ENCODE data around the gene MAPK7.

MAPK7 gene

GRCh38 chr17:19378416-19379360 lies at the start of gene MAPK7:
TSS of gene MAPK7 (plus strand) at chr17:19378498. CDS start at chr17:19378901, 403 bp downstream.
- peaks cover 4% of the 10 kb centered on the region for H3K4me1 ChIP-seq (ENCODE audit: control insufficient read depth, low read depth, low read length)
- peak within 1 kb of the TSS; percentile 69 for H3K27ac ChIP-seq (ENCODE audit: low read length)
- H3K4me3 ChIP-seq (ENCODE audit: low read length), result peak within 1 kb of the TSS; percentile 98
- H3K27me3 ChIP-seq (ENCODE audit: control insufficient read depth, insufficient read depth, low read length), result no peaks in the 10 kb centered on the region
- H3K9me3 ChIP-seq (ENCODE audit: control insufficient read depth, low read depth, low read length), result no peaks in the 10 kb centered on the region
- H3K36me3 ChIP-seq (ENCODE audit: control insufficient read depth, low read depth, low read length), result peaks cover 38% of the 10 kb centered on the region
- H3K9ac ChIP-seq (ENCODE audit: low read length), result peak within 1 kb of the TSS; percentile 86

- Histone ChIP-seq H3K9ac (ENCODE audit: low read length) (no peak overlapping the region), H3K9me3 (ENCODE audit: control insufficient read depth, low read depth, low read length) (peaks cover 4% of the 10 kb centered on the region), H3K36me3 (ENCODE audit: control insufficient read depth, low read depth, low read length) (no peaks in the 10 kb centered on the region), H3K27ac (ENCODE audit: low read length) (no peak overlapping the region), H3K27me3 (ENCODE audit: control insufficient read depth, insufficient read depth, low read length) (no peaks in the 10 kb centered on the region), H3K4me1 (ENCODE audit: control insufficient read depth, low read depth, low read length) (no peaks in the 10 kb centered on the region), H3K4me3 (ENCODE audit: low read length) (no peak overlapping the region)
Measured at GRCh38 chr17:19329136-19329535, 49.2 kb upstream of the MAPK7 start.

GRCh38 chr17:19329839-19330238 lies 48.5 kb upstream of the MAPK7 start:
- H3K9ac ChIP-seq (ENCODE audit: low read length), result no peak overlapping the region
- no peak overlapping the region for H3K27ac ChIP-seq (ENCODE audit: low read length)
- no peaks in the 10 kb centered on the region for H3K36me3 ChIP-seq (ENCODE audit: control insufficient read depth, low read depth, low read length)
- peaks cover 4% of the 10 kb centered on the region for H3K9me3 ChIP-seq (ENCODE audit: control insufficient read depth, low read depth, low read length)
- no peaks in the 10 kb centered on the region for H3K27me3 ChIP-seq (ENCODE audit: control insufficient read depth, insufficient read depth, low read length)
- H3K4me3 ChIP-seq (ENCODE audit: low read length), result no peak overlapping the region
- no peaks in the 10 kb centered on the region for H3K4me1 ChIP-seq (ENCODE audit: control insufficient read depth, low read depth, low read length)

GRCh38 chr17:19330271-19330670 lies 48.0 kb upstream of the MAPK7 start:
- Histone ChIP-seq H3K36me3 (ENCODE audit: control insufficient read depth, low read depth, low read length) (no peaks in the 10 kb centered on the region), H3K9ac (ENCODE audit: low read length) (no peak overlapping the region), H3K27ac (ENCODE audit: low read length) (no peak overlapping the region), H3K4me3 (ENCODE audit: low read length) (no peak overlapping the region), H3K9me3 (ENCODE audit: control insufficient read depth, low read depth, low read length) (peaks cover 3% of the 10 kb centered on the region), H3K27me3 (ENCODE audit: control insufficient read depth, insufficient read depth, low read length) (no peaks in the 10 kb centered on the region), H3K4me1 (ENCODE audit: control insufficient read depth, low read depth, low read length) (no peaks in the 10 kb centered on the region)

- no peak overlapping the region for H3K4me3 ChIP-seq (ENCODE audit: low read length)
- H3K27me3 ChIP-seq (ENCODE audit: control insufficient read depth, insufficient read depth, low read length), result no peaks in the 10 kb centered on the region
- H3K36me3 ChIP-seq (ENCODE audit: control insufficient read depth, low read depth, low read length), result no peaks in the 10 kb centered on the region
- H3K9me3 ChIP-seq (ENCODE audit: control insufficient read depth, low read depth, low read length), result no peaks in the 10 kb centered on the region
- no peak overlapping the region for H3K27ac ChIP-seq (ENCODE audit: low read length)
- H3K9ac ChIP-seq (ENCODE audit: low read length), result no peak overlapping the region
- H3K4me1 ChIP-seq (ENCODE audit: control insufficient read depth, low read depth, low read length), result no peaks in the 10 kb centered on the region
Measured at GRCh38 chr17:19331134-19331533, 47.2 kb upstream of the MAPK7 start.

- Histone ChIP-seq H3K36me3 (ENCODE audit: control insufficient read depth, low read depth, low read length) (no peaks in the 10 kb centered on the region), H3K4me1 (ENCODE audit: control insufficient read depth, low read depth, low read length) (no peaks in the 10 kb centered on the region), H3K27ac (ENCODE audit: low read length) (no peak overlapping the region), H3K27me3 (ENCODE audit: control insufficient read depth, insufficient read depth, low read length) (no peaks in the 10 kb centered on the region), H3K9me3 (ENCODE audit: control insufficient read depth, low read depth, low read length) (no peaks in the 10 kb centered on the region), H3K4me3 (ENCODE audit: low read length) (no peak overlapping the region), H3K9ac (ENCODE audit: low read length) (no peak overlapping the region)
Measured at GRCh38 chr17:19331543-19332245, 46.6 kb upstream of the MAPK7 start.

GRCh38 chr17:19332371-19333131 lies 45.7 kb upstream of the MAPK7 start:
- Histone ChIP-seq H3K36me3 (ENCODE audit: control insufficient read depth, low read depth, low read length) (no peaks in the 10 kb centered on the region), H3K4me1 (ENCODE audit: control insufficient read depth, low read depth, low read length) (no peaks in the 10 kb centered on the region), H3K27ac (ENCODE audit: low read length) (no peak overlapping the region), H3K9me3 (ENCODE audit: control insufficient read depth, low read depth, low read length) (no peaks in the 10 kb centered on the region), H3K4me3 (ENCODE audit: low read length) (no peak overlapping the region), H3K9ac (ENCODE audit: low read length) (no peak overlapping the region), H3K27me3 (ENCODE audit: control insufficient read depth, insufficient read depth, low read length) (no peaks in the 10 kb centered on the region)

- Histone ChIP-seq H3K9me3 (ENCODE audit: control insufficient read depth, low read depth, low read length) (no peaks in the 10 kb centered on the region), H3K27ac (ENCODE audit: low read length) (no peak overlapping the region), H3K9ac (ENCODE audit: low read length) (no peak overlapping the region), H3K4me1 (ENCODE audit: control insufficient read depth, low read depth, low read length) (peaks cover 3% of the 10 kb centered on the region), H3K4me3 (ENCODE audit: low read length) (no peak overlapping the region), H3K27me3 (ENCODE audit: control insufficient read depth, insufficient read depth, low read length) (no peaks in the 10 kb centered on the region), H3K36me3 (ENCODE audit: control insufficient read depth, low read depth, low read length) (no peaks in the 10 kb centered on the region)
Measured at GRCh38 chr17:19333132-19333440, 45.2 kb upstream of the MAPK7 start.

GRCh38 chr17:19333736-19334290 lies 44.5 kb upstream of the MAPK7 start:
- peaks cover 10% of the 10 kb centered on the region for H3K4me1 ChIP-seq (ENCODE audit: control insufficient read depth, low read depth, low read length)
- H3K27ac ChIP-seq (ENCODE audit: low read length), result no peak overlapping the region
- no peaks in the 10 kb centered on the region for H3K36me3 ChIP-seq (ENCODE audit: control insufficient read depth, low read depth, low read length)
- no peaks in the 10 kb centered on the region for H3K9me3 ChIP-seq (ENCODE audit: control insufficient read depth, low read depth, low read length)
- no peaks in the 10 kb centered on the region for H3K27me3 ChIP-seq (ENCODE audit: control insufficient read depth, insufficient read depth, low read length)
- H3K4me3 ChIP-seq (ENCODE audit: low read length), result no peak overlapping the region
- H3K9ac ChIP-seq (ENCODE audit: low read length), result no peak overlapping the region

GRCh38 chr17:19334331-19334730 lies 44.0 kb upstream of the MAPK7 start:
- H3K9ac ChIP-seq (ENCODE audit: low read length), result no peak overlapping the region
- H3K4me1 ChIP-seq (ENCODE audit: control insufficient read depth, low read depth, low read length), result peaks cover 15% of the 10 kb centered on the region
- no peak overlapping the region for H3K4me3 ChIP-seq (ENCODE audit: low read length)
- H3K27ac ChIP-seq (ENCODE audit: low read length), result no peak overlapping the region
- H3K9me3 ChIP-seq (ENCODE audit: control insufficient read depth, low read depth, low read length), result no peaks in the 10 kb centered on the region
- H3K27me3 ChIP-seq (ENCODE audit: control insufficient read depth, insufficient read depth, low read length), result no peaks in the 10 kb centered on the region
- no peaks in the 10 kb centered on the region for H3K36me3 ChIP-seq (ENCODE audit: control insufficient read depth, low read depth, low read length)

- no peaks in the 10 kb centered on the region for H3K36me3 ChIP-seq (ENCODE audit: control insufficient read depth, low read depth, low read length)
- no peaks in the 10 kb centered on the region for H3K9me3 ChIP-seq (ENCODE audit: control insufficient read depth, low read depth, low read length)
- no peak overlapping the region for H3K9ac ChIP-seq (ENCODE audit: low read length)
- H3K4me3 ChIP-seq (ENCODE audit: low read length), result no peak overlapping the region
- peaks cover 19% of the 10 kb centered on the region for H3K4me1 ChIP-seq (ENCODE audit: control insufficient read depth, low read depth, low read length)
- no peaks in the 10 kb centered on the region for H3K27me3 ChIP-seq (ENCODE audit: control insufficient read depth, insufficient read depth, low read length)
- H3K27ac ChIP-seq (ENCODE audit: low read length), result no peak overlapping the region
Measured at GRCh38 chr17:19335951-19336631, 42.2 kb upstream of the MAPK7 start.
